HepG2 (cell line): ENCODE measurements around the gene NAV2. TPM values are rescaled to one million over a fixed set of nuclear protein-coding genes. Genes with fewer than 3 reads are reported as not detected.

Source experiments
- ATAC-seq: fragments of 200-7000 bp; cut with Tn5 transposase; 3 replicates; pipeline ENCODE4 v1.9.1; 2020; ENCODE audit warnings: mild to moderate bottlenecking, moderate library complexity
- BruUV-seq: library from RNA; stranded (reverse); fragments of 400-500 nt; replicated peaks from 2 replicates; lab custom pipeline; 2021; lab: Mats Ljungman, UMichigan
- CTCF ChIA-PET: fragments of 300-600 bp; formaldehyde crosslinking; extraction: SDS; loops from one replicate; lab custom pipeline; 2021; ENCODE audit warnings: low total read pairs, inconsistent platforms, low intra/inter-chr PET ratio; lab: Yijun Ruan, JAX
- POLR2A ChIA-PET: fragments of 350-600 bp; sonication (Branson Sonifier 250); formaldehyde crosslinking; loops from one replicate; lab custom pipeline; 2020; ENCODE audit warnings: antibody characterized with exemption, inconsistent platforms; lab: Yijun Ruan, JAX
- DNase-seq: peaks from one replicate; pipeline ENCODE4 v3.0.0-alpha.2; 2015; ENCODE audit warnings: low spot score
- FAIRE-seq: peaks from 3 replicates; lab custom pipeline; 2011; peaks lifted over from hg19 to GRCh38; lab: Jason Lieb, UNC
- H2AFZ ChIP-seq: one replicate; pipeline ENCODE4 v1.6.1; 2011; ENCODE audit warnings: low read length, inconsistent platforms
- H3K27ac ChIP-seq: fragments of 300-600 bp; 3 replicates; pipeline ENCODE4 v1.8.0; 2011; ENCODE audit warnings: mixed run types, mild to moderate bottlenecking, mixed read lengths, low read length, inconsistent platforms; ENCODE audit not compliant: insufficient read depth; ENCODE audit errors: extremely low read length
- H3K27me3 ChIP-seq, 2 experiments: fragments of 200-600 bp in 1 of 2; 2 replicates in 1 of 2; 3 replicates in 1 of 2; pipeline versions ENCODE4 v1.6.0 to v1.8.0; 2011; ENCODE audit warnings: low read length in 2 of 2, mild to moderate bottlenecking in 2 of 2, moderate library complexity in 2 of 2, inconsistent platforms in 1 of 2; ENCODE audit not compliant: insufficient read depth in 2 of 2, control insufficient read depth in 1 of 2
- H3K36me3 ChIP-seq, 2 experiments: fragments of 200-600 bp in 1 of 2; replicated peaks in 1 of 2; 2 replicates in 1 of 2; 3 replicates in 1 of 2; pipeline versions ENCODE4 v1.5.1 to v1.8.0; 2011; ENCODE audit warnings: low read length in 2 of 2, inconsistent platforms in 1 of 2; ENCODE audit not compliant: insufficient read depth in 2 of 2, control insufficient read depth in 1 of 2
- H3K4me1 ChIP-seq: 2 replicates; pipeline ENCODE4 v1.5.1; 2012; ENCODE audit warnings: low read length, inconsistent platforms; ENCODE audit not compliant: insufficient read depth
- H3K4me2 ChIP-seq: 2 replicates; pipeline ENCODE4 v1.6.0; 2011; ENCODE audit warnings: low read depth, low read length, inconsistent platforms
- H3K4me3 ChIP-seq, 3 experiments: fragments of 200-600 bp in 1 of 3; sonication (generic), shearing (Covaris generic) in 1 of 3; replicated peaks in 1 of 3; 2 replicates each; pipeline ENCODE4 v1.5.1; 2011 to 2016; ENCODE audit warnings: low read length in 3 of 3, inconsistent platforms in 2 of 3, low read depth in 2 of 3, mild to moderate bottlenecking in 2 of 3, control low read depth in 1 of 3, mixed read lengths in 1 of 3; ENCODE audit not compliant: insufficient read depth in 1 of 3
- H3K79me2 ChIP-seq: one replicate; pipeline ENCODE4 v1.6.1; 2011; ENCODE audit warnings: low read length, inconsistent platforms; ENCODE audit not compliant: insufficient read depth
- H3K9ac ChIP-seq: 2 replicates; pipeline ENCODE4 v1.6.0; 2011; ENCODE audit warnings: mild to moderate bottlenecking, low read depth, low read length, inconsistent platforms; ENCODE audit not compliant: insufficient read depth
- H3K9me3 ChIP-seq: 2 replicates; pipeline ENCODE4 v1.5.1; 2012; ENCODE audit warnings: mild to moderate bottlenecking, low read length
- H4K20me1 ChIP-seq: 2 replicates; pipeline ENCODE4 v1.6.0; 2011; ENCODE audit warnings: inconsistent platforms, mild to moderate bottlenecking, low read length, moderate library complexity; ENCODE audit not compliant: insufficient read depth
- HOXA7 ChIP-seq: sonication (generic); formaldehyde crosslinking; IDR thresholded peaks from 2 replicates; pipeline ENCODE4 v1.8.1; 2022; ENCODE audit warnings: mild to moderate bottlenecking, missing genetic modification reagents, moderate library complexity
- KMT2A ChIP-seq: sonication (generic); formaldehyde crosslinking; IDR thresholded peaks from 2 replicates; pipeline ENCODE4 v1.4.0; 2020; ENCODE audit warnings: missing genetic modification reagents
- MATR3 ChIP-seq: sonication (generic); formaldehyde crosslinking; IDR thresholded peaks from 2 replicates; pipeline ENCODE4 v1.4.0; 2020; ENCODE audit warnings: missing genetic modification reagents
- PBX2 ChIP-seq: IDR thresholded peaks from 2 replicates; pipeline ENCODE4 v1.6.1; 2016; ENCODE audit warnings: control low read depth
- SKI ChIP-seq: fragments of 450-650 bp; IDR thresholded peaks from one replicate; pipeline ENCODE4 v1.6.1; 2018; ENCODE audit warnings: mild to moderate bottlenecking; ENCODE audit not compliant: partially characterized antibody
- THAP9 ChIP-seq: sonication (generic); formaldehyde crosslinking; IDR thresholded peaks from 2 replicates; pipeline ENCODE4; 2020; ENCODE audit warnings: missing genetic modification reagents, mild to moderate bottlenecking, borderline replicate concordance
- ZBTB21 ChIP-seq: sonication (generic); formaldehyde crosslinking; IDR thresholded peaks from 2 replicates; pipeline ENCODE4 v1.4.0; 2020; ENCODE audit warnings: missing genetic modification reagents
- ZC3H4 ChIP-seq: sonication (generic); formaldehyde crosslinking; IDR thresholded peaks from 2 replicates; pipeline ENCODE4 v1.4.0; 2020; ENCODE audit warnings: missing genetic modification reagents, borderline replicate concordance
- ZFP36L2 ChIP-seq: sonication (generic); formaldehyde crosslinking; IDR thresholded peaks from 2 replicates; pipeline ENCODE4 v1.4.0; 2020; ENCODE audit warnings: missing genetic modification reagents
- ZGPAT ChIP-seq: IDR thresholded peaks from 2 replicates; pipeline ENCODE4 v1.6.1; 2016; ENCODE audit warnings: mild to moderate bottlenecking
- WGBS: methylation state at CpG from one replicate; pipeline ENCODE4 v1.1.6; 2017; ENCODE audit warnings: low lambda C conversion rate; 5-methylcytosine and 5-hydroxymethylcytosine counted together
- in situ Hi-C: cut with HindIII; loops from 2 replicates; pipeline ENCODE4 v1.10.0; 2017; ENCODE audit warnings: low pct_unique_long_range_greater_than_20kb; ENCODE audit not compliant: extremely low pct_ligation_motif_present
- intact Hi-C: fragments of 100-400 bp; cut with micrococcal nuclease; formaldehyde crosslinking; loops from one replicate; pipeline ENCODE4 v1.10.0; 2022; ENCODE audit not compliant: unreplicated experiment
- polyA plus RNA-seq, 8 experiments: library from polyadenylated mRNA; depleted of rRNA in 3 of 8; stranded (reverse) in 7 of 8; unstranded in 1 of 8; fragments of >200 nt; fragmentation: Illumina TruSeq in 4 of 8; extraction: Trizol in 4 of 8; gene quantifications; 2 replicates each; pipeline versions ENCODE4 v1.2.1 to v1.2.3, GENCODE V29; 2011 to 2016; ENCODE audit warnings: low read depth in 4 of 8, missing spikeins in 1 of 8, mixed read lengths in 1 of 8; ENCODE audit not compliant: insufficient read depth in 1 of 8
- total RNA-seq, 5 experiments: library from RNA; depleted of rRNA; stranded (reverse); fragments of >200 nt; fragmentation: Illumina TruSeq; extraction: Trizol; gene quantifications; 2 replicates each; pipeline ENCODE4 v1.2.3, GENCODE V29; 2016; ENCODE audit warnings: low read depth in 1 of 5

Gene NAV2
- total and polyA plus RNA-seq, 2 of the 13 experiments (the other 11 are each of a cell fraction or from before 2014, with no cell fraction given): 9.3 to 34.6 TPM

- ChIA-PET POLR2A (no interaction called here), CTCF (no interaction called here)
- Histone ChIP-seq H3K27ac (no peak overlapping the region), H3K9me3 (no peaks in the 10 kb centered on the region), H2AFZ (no peak overlapping the region), H3K27me3 (peaks cover 1 to 18% of the 10 kb centered on the region in 2 experiments), H3K36me3 (no peaks in the 10 kb centered on the region), H3K4me2 (no peak overlapping the region), H4K20me1 (no peaks in the 10 kb centered on the region), H3K9ac (no peak overlapping the region), H3K79me2 (no peaks in the 10 kb centered on the region), H3K4me1 (no peaks in the 10 kb centered on the region), H3K4me3 (no peak overlapping the region)
- FAIRE-seq (no peak), ATAC-seq (no peak), DNase-seq (no peak)
- TF ChIP-seq THAP9 (CRISPR knock-in tag) (no peak), SKI (no peak), PBX2 (CRISPR knock-in tag) (no peak), HOXA7 (CRISPR knock-in tag) (no peak), ZGPAT (CRISPR knock-in tag) (no peak), ZFP36L2 (CRISPR knock-in tag) (no peak), MATR3 (no peak), KMT2A (no peak), ZBTB21 (CRISPR knock-in tag) (no peak), ZC3H4 (CRISPR knock-in tag) (no peak)
- no TSS peak for BruUV-seq
- intact Hi-C loops: no loop called here
- 4% methylated on average over 4 of the region's 4 CpGs for WGBS
- in situ Hi-C loops: no loop called here
These were observed 58.8 kb downstream of the NAV2 start for GRCh38 chr11:19771463-19771862.
